ENCODE data around the gene SCYGR2. TPM values are rescaled to one million over a fixed set of nuclear protein-coding genes. Genes with fewer than 3 reads are reported as not detected.
A peak's percentile ranks its signal among the peaks of the same experiment; 100 is the strongest.

SCYGR2 gene
- total RNA-seq, 3 donors from 2014 or later (not counting 1 experiment from before 2014, with no cell fraction given): not detected

DNA sequence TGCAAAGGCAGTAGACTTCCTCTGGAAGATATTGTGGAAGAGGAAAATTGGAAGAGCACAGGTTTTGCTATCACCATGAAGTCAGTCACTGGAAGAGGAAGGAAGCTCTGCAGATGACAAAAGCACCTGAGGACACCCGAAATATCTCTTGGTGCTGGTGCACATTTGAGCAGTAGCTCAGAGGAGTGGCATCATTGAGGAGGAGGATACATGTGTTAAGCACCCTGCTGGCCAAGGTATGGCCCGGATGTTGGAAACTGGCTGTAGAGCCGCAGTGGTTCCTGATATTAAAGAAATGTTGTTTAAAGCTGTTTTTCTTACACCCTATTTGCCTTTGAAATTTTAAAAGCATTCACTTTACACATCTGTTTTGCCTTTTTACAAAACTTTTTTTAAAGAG, 32.7 kb upstream of the SCYGR2 start:
- no peak for ATAC-seq
- no peak for TF ChIP-seq CTCF (IDR thresholded peaks at IDR 0.05)
- 67% methylated on average over 3 of the region's 3 CpGs for WGBS (ENCODE audit: insufficient coverage)

GRCh38 chr2:227568852-227569169, 29.9 kb upstream of the SCYGR2 start:
- Mint-ChIP-seq H3K27me3 (ENCODE audit: low read depth in 2 of 2) (peaks cover 0 to 3% of the 10 kb centered on the region in 2 donors), H3K9me3 (no peaks in the 10 kb centered on the region), H3K4me1 (peaks cover 7 to 10% of the 10 kb centered on the region in 2 donors), H3K4me3 (no peak overlapping the region), H3K36me3 (no peaks in the 10 kb centered on the region), H3K27ac (no peak overlapping the region)
- DNase-seq: no peak
- Histone ChIP-seq H3K4me3 (ENCODE audit: low read length) (no peak overlapping the region), H3K9me3 (ENCODE audit: control insufficient read depth, insufficient read depth, low read length) (no peaks in the 10 kb centered on the region), H3K4me1 (ENCODE audit: control insufficient read depth, insufficient read depth, low read length) (no peaks in the 10 kb centered on the region), H3K36me3 (ENCODE audit: control insufficient read depth, insufficient read depth, low read length) (peaks cover 3% of the 10 kb centered on the region), H3K27ac (ENCODE audit: low read length) (no peak overlapping the region), H3K27me3 (ENCODE audit: control insufficient read depth, insufficient read depth, low read length) (no peaks in the 10 kb centered on the region)
- 100% methylated on average over 2 of the region's 2 CpGs for WGBS (ENCODE audit: insufficient coverage)
- ATAC-seq: no peak
- TF ChIP-seq CTCF (IDR thresholded peaks at IDR 0.05): no peak
- intact Hi-C loops (cut with micrococcal nuclease): no loop called here

More for the DNA sequence above, 32.7 kb upstream of the SCYGR2 start:
- intact Hi-C loops (cut with micrococcal nuclease): no loop called here
- Histone ChIP-seq H3K27ac (ENCODE audit: low read length) (no peak overlapping the region), H3K27me3 (ENCODE audit: control insufficient read depth, insufficient read depth, low read length) (no peaks in the 10 kb centered on the region), H3K9me3 (ENCODE audit: control insufficient read depth, insufficient read depth, low read length) (no peaks in the 10 kb centered on the region), H3K36me3 (ENCODE audit: control insufficient read depth, insufficient read depth, low read length) (peaks cover 3% of the 10 kb centered on the region), H3K4me1 (ENCODE audit: control insufficient read depth, insufficient read depth, low read length) (no peaks in the 10 kb centered on the region), H3K4me3 (ENCODE audit: low read length) (no peak overlapping the region)
- Mint-ChIP-seq H3K27me3 (ENCODE audit: low read depth in 2 of 2) (no peaks in the 10 kb centered on the region), H3K9me3 (no peaks in the 10 kb centered on the region), H3K4me3 (no peak overlapping the region), H3K36me3 (no peaks in the 10 kb centered on the region), H3K4me1 (peaks cover 7 to 10% of the 10 kb centered on the region in 2 donors), H3K27ac (peak overlapping the region in 1 of 2 donors; percentile 32)
- no peak for DNase-seq

GRCh38 chr2:227570615-227571014, 28.1 kb upstream of the SCYGR2 start:
- H3K27ac Mint-ChIP-seq: no peak overlapping the region
- no peak for DNase-seq
- H3K4me3 ChIP-seq (ENCODE audit: low read length): no peak overlapping the region
- no peaks in the 10 kb centered on the region for H3K36me3 Mint-ChIP-seq
- intact Hi-C loops (cut with micrococcal nuclease): no loop called here
- no peaks in the 10 kb centered on the region for H3K36me3 ChIP-seq (ENCODE audit: control insufficient read depth, insufficient read depth, low read length)
- peaks cover 7 to 10% of the 10 kb centered on the region in 2 donors for H3K4me1 Mint-ChIP-seq
- H3K4me3 Mint-ChIP-seq: no peak overlapping the region
- 83% methylated on average over 1 of the region's 1 CpG for WGBS (ENCODE audit: insufficient coverage)
- no peaks in the 10 kb centered on the region for H3K4me1 ChIP-seq (ENCODE audit: control insufficient read depth, insufficient read depth, low read length)
- no peaks in the 10 kb centered on the region for H3K9me3 ChIP-seq (ENCODE audit: control insufficient read depth, insufficient read depth, low read length)
- no peak for TF ChIP-seq CTCF (IDR thresholded peaks at IDR 0.05)
- no peaks in the 10 kb centered on the region for H3K9me3 Mint-ChIP-seq
- H3K27me3 Mint-ChIP-seq (ENCODE audit: low read depth in 2 of 2): peaks cover 0 to 3% of the 10 kb centered on the region in 2 donors
- no peak overlapping the region for H3K27ac ChIP-seq (ENCODE audit: low read length)
- no peaks in the 10 kb centered on the region for H3K27me3 ChIP-seq (ENCODE audit: control insufficient read depth, insufficient read depth, low read length)
- no peak for ATAC-seq

GRCh38 chr2:227576110-227576509, 22.6 kb upstream of the SCYGR2 start:
- peaks cover 20 to 46% of the 10 kb centered on the region in 2 donors for H3K27me3 Mint-ChIP-seq (ENCODE audit: low read depth in 2 of 2)
- TF ChIP-seq CTCF (IDR thresholded peaks at IDR 0.05): no peak
- H3K27ac Mint-ChIP-seq: no peak overlapping the region

More at GRCh38 chr2:227576110-227576509, 22.6 kb upstream of the SCYGR2 start:
- no peak overlapping the region for H3K27ac ChIP-seq (ENCODE audit: low read length)
- Mint-ChIP-seq H3K9me3 (no peaks in the 10 kb centered on the region), H3K36me3 (peaks cover 2% of the 10 kb centered on the region), H3K4me3 (no peak overlapping the region), H3K4me1 (no peaks in the 10 kb centered on the region)
- DNase-seq: no peak
- no peak for ATAC-seq
- H3K4me1 ChIP-seq (ENCODE audit: control insufficient read depth, insufficient read depth, low read length): no peaks in the 10 kb centered on the region
- H3K4me3 ChIP-seq (ENCODE audit: low read length): no peak overlapping the region
- H3K36me3 ChIP-seq (ENCODE audit: control insufficient read depth, insufficient read depth, low read length): no peaks in the 10 kb centered on the region
- intact Hi-C loops (cut with micrococcal nuclease): no loop called here
- H3K27me3 ChIP-seq (ENCODE audit: control insufficient read depth, insufficient read depth, low read length): peaks cover 2% of the 10 kb centered on the region
- no peaks in the 10 kb centered on the region for H3K9me3 ChIP-seq (ENCODE audit: control insufficient read depth, insufficient read depth, low read length)
